H54 (cell line): ENCODE data around the gene GAB2.

Source experiments
- DNase-seq: peaks from one replicate; pipeline ENCODE4 v3.0.0; 2011; ENCODE audit warnings: low spot score, mixed read lengths; ENCODE audit not compliant: insufficient read length
- FAIRE-seq: peaks from 3 replicates; lab custom pipeline; 2011; peaks lifted over from hg19 to GRCh38; lab: Jason Lieb, UNC
- POLR2A ChIP-seq: IDR thresholded peaks from 2 replicates; pipeline ENCODE4 v1.6.1; 2011; ENCODE audit warnings: low read depth, mild to moderate bottlenecking, low read length

Gene GAB2

DNA sequence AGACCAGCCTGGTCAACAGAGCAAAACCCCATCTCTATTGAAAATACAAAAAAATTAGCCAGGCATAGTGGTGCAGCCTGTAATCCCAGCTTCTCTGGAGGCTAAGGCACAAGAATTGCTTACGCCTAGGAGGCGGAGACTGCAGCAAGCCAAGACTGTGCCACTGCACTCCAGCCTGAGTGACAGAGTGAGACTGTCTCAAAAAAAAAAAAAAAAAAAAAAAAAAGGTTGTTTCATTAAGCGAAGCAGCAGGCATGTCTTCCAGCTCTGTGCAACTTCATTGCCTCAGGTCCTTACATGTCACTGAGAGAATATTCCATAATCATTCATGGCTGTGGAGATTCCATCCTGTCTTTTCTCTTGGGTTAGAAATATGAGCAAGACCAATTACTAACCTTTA is 16.9 kb downstream of the GAB2 start:
- no peak for TF ChIP-seq POLR2A
- no peak for FAIRE-seq

DNA sequence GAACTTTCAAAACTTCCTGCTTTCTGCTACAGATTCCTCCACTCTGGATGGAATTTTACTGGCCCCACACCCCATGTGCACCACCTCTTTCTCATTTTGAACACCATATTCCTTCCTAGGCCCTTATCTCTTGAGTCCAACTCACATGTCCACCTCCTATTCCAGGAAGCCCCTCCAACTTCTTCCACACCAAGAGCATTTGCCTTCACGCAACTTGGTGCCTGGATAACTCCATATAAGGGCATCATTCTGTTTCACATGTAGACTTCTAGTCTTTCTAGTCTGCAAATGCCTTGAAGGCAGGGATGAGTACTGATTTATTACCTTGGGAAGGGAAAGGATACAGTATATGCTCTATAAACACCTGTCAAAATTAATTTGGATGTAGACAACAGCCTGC is 17.5 kb downstream of the GAB2 start:
- TF ChIP-seq POLR2A: no peak
- FAIRE-seq: no peak
- DNase-seq: no peak

More for the DNA sequence above, 16.9 kb downstream of the GAB2 start:
- DNase-seq: no peak

DNA sequence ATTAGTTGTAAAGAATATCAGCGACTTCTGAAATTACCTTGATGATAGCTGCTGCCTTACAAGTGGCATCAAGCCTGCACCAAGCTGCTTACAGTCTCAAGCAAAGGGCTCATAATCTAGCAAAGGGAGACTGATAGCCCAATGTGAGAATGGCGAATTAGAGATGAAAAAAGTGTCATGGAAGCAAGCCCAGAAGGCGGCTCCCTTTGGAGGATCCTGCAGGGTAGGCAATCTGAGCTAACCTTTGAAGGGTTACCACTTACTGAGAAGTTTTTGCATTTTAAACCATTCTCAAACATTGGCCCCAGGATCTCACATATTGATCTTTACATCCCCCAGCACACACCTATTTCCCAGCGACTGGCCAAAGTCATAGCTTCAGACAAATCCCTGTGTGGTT is 18.5 kb downstream of the GAB2 start:
- no peak for TF ChIP-seq POLR2A
- DNase-seq (no peak), FAIRE-seq (no peak)

DNA sequence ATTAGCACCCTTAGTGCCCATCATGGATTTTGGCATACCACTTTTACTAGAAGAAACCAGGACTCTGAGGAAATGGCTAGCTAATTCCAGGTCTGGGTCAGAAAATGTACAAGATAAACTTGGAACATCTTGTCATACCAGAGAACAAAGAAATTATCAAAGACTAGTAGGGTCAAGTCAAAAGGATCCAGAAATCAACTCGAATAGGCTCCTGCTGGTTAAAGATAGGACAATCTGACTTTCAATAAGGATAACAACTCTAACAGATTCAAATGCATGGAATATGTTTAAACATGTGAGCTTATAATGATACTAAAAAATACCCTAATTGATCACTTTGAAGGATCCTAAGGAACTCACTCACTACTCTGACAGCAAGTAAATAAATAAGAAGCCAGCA is 18.9 kb downstream of the GAB2 start:
- TF ChIP-seq POLR2A: no peak
- DNase-seq: no peak
- FAIRE-seq: no peak

DNA sequence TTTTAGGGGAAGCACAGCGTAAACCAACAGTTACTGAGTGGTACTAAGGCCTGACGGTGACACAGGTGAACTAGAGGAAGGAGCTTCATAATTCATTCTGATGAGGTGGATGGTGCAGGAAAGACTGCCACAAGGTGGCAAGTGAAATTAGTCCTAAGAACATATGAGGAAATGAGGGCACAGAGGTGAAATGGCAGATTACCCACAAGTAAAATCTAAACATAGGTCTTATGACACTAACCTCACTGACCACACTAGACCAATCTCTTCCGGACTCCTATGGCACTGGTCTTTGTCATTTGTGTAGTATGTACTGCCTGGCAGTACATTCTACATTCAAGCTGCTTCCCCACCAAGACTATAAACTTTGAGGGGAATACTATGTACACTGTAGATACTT is 20.2 kb downstream of the GAB2 start:
- FAIRE-seq (no peak), DNase-seq (no peak)
- no peak for TF ChIP-seq POLR2A

DNA sequence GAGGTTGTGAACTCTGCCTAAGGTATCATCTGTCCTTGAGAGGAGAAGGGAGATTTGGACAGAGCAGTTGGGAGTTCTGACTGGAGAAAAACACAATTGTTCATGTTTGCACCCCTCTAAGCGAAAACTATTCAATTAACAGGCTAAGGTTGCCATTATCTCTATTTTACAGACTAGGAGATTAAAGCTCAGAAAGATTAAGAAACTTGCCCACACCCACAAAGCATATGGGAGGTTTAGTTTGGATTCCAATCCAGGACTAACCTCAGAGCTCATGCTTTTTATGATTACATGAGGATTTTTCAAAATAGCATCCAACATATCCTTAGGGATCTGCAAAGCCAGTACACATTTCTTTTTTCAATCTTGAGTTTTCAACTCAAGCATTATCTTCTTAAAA is 22.0 kb downstream of the GAB2 start:
- TF ChIP-seq POLR2A: no peak
- FAIRE-seq: no peak
- DNase-seq: no peak

DNA sequence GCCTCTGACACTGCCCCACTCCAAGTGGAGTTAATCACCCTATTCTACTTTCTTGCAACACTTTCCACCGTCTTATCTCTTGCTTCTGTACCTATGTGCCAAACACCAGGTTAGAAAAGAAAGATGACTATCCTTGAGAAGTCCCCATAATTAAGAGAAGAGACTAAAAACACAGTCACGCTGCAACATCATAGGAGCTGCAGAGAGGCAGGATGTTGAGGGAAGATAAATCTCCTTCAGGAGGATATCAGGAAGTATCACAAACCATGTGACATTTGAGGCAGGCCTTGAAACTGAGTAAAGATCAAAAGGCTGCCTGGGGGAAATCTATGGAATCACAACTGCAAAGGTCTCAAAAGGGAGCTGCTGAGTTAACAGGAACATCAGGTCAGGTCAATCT is 24.8 kb downstream of the GAB2 start:
- DNase-seq (no peak), FAIRE-seq (no peak)
- TF ChIP-seq POLR2A: no peak

DNA sequence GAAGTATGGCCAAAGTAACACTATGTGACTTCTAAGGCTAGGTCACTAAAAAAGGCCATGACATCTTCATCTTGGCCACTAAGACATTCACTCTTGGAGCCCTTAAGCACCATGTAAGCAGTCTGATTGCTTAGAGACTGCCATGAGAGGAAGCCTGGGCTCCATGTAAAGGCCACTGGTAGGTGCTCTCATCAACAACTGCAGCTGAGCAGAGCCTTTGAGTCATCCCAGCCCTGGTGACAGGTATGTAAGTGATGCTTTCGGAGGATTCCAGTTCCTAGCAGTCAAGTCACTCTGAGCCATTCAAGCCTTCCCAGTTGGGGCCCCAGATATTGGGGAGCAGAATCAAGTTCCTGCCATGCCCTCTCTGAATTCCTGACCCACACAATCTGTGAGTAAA is 26.2 kb downstream of the GAB2 start:
- FAIRE-seq (no peak), DNase-seq (no peak)
- TF ChIP-seq POLR2A: no peak

DNA sequence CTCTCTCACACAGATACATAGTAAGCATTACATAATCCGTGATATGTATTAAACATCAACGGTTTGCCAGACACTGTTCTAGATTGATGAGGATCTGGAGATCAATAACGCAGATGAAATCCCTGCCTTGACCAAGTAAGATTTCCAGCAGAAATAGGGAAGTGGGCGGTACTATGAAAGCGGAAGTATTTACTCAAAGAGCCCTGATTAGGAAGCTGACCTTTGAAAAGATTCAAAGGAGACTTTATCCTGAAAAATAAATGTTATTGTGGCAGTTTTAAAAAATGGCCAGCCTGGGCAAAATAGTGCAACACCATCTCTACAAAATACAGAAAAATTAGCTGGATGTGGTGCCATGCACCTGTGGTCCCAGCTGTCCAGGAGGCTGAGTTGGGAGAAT is 26.8 kb downstream of the GAB2 start:
- FAIRE-seq: no peak
- no peak for TF ChIP-seq POLR2A

DNA sequence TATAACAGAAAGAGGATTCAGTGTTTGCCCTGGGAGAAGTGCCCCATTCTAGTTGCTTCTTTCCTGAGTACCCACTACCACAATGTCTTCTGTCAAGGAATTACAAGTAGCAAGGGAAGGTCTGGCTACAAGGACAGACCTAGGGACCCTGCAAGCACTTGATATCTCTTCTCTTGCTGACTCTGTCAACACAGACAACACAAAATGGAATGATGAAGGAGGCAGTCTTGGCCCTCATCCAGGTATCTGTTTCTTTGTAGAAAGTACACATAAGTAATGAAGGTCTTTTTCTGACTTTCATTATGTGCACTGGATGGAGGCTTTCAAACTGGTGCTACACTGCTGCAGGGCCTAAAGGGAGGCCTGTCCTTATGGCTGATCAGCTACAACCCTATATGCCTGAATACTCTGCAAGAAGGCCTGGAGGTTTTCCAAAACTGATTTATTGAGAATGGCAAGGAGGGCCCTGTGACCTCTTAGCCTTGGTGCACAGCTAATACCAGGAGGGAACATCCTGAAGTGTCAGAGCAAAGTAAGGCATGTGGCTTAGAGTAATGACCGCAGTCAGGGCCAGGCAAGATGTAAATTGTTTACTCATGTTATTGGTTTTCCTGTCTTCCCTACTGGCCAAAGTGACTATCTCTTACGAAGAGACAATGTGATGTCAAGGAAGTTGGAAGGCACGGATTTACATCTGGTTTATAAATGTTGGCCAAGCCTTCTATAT is 31.2 kb downstream of the GAB2 start:
- FAIRE-seq (no peak), DNase-seq (no peak)

More for the DNA sequence above, 26.8 kb downstream of the GAB2 start:
- no peak for DNase-seq

DNA sequence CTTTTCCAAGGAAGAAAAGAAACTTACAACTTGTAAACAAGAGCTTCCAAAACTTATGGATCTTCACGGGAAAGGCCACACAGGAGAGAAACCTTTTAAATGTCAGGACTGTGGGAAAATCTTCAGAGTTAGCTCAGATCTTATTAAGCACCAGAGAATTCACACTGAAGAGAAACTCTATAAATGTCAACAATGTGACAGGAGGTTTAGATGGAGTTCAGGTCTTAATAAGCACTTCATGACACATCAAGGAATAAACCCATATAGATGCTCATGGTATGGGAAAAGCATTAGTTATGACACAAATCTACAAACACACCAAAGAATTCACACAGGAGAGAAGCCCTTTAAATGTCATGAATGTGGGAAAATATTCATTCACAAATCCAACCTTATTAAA is 32.4 kb downstream of the GAB2 start:
- FAIRE-seq (no peak), DNase-seq (no peak)
- TF ChIP-seq POLR2A: no peak

More for the DNA sequence above, 31.2 kb downstream of the GAB2 start:
- no peak for TF ChIP-seq POLR2A

DNA sequence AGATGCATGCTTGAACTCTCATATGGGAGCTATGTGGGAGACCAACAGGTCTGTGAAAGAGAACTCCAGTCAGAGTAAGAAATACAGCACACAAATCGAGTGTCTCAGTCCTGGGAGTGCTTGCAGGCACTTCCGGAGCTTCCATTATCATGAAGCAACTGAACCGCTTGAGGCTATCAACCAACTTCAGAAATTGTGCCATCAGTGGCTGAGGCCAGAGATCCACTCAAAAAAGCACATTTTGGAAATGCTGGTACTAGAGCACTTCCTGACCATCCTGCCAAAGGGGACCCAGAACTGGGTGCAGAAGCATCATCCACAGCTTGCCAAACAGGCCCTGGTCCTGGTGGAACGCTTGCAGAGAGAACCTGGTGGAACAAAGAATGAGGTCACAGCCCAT is 33.4 kb downstream of the GAB2 start:
- no peak for FAIRE-seq
- DNase-seq: no peak
- no peak for TF ChIP-seq POLR2A

DNA sequence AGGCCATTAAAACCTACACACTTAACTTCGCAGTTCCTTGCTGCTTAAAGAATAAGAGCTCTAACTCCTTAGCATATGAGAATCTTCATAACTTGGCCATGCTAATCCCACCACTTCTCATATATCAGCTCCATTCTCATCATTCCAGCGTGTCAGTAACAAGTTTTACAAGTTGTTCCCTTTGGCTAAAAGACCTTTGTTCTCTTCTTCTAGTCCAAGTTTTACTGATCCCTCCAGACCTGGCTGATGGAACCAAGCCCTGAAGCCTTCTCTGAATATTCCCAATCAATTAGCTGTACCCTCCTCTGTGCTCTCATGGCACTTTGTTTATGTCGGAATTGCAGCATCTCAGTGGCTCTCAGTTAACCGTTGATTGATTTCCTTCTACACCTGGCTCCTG is 35.8 kb downstream of the GAB2 start:
- no peak for FAIRE-seq
- TF ChIP-seq POLR2A: no peak
- no peak for DNase-seq

DNA sequence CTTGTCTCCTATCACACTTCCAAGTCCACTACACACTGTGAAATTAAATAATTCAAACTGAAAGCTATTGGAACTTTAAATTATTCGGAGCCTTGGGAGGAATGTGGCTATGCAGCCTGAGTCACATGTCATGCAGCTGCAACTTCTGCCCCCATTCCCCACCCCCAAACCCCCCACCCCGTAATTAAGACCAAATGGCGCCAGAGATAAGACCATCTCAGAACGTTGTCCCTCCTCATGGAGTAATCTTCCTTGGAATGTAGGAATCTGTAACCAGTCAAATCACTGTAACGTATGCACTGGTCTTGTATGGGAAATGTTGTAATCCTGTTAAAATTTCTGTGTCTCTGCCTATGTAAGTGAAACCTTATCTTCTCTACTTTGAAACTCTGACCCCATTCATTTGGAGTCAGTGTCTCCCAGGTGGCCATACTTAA is 37.0 kb downstream of the GAB2 start:
- FAIRE-seq (no peak), DNase-seq (no peak)
- no peak for TF ChIP-seq POLR2A

DNA sequence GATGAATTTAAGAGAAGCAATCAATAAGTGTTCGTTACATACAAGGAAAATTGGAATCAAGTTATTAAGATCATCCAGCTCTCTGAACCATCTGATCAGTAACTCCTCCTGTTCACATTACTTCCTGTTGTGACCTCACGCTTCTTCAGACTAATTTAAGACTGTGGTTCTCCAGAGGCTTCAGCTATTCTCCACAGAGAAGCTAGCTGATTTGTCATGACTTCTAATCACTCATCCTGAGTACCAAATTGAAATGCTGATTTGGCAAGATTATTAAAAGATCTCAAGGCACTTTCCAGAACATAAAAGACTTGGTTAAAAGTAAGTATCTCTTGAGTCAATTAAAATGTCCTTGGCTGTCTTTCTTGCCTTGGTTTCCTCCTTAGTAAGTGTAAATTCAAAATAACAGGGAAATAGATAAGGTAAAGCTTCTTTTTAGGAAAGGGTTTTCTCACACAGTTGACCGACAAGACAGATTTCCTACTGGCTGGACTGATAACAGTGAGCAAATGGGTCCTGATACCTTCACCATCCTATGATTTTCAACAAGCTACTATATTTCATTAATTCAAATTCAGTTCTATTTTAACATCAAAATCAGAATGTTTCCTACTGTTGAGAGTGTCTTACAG is 38.5 kb downstream of the GAB2 start:
- DNase-seq (no peak), FAIRE-seq (no peak)
- TF ChIP-seq POLR2A: no peak
